ENCODE data around the gene SLC26A1.

The SLC26A1 gene

GRCh38 chr4:1035510-1035909, 42.3 kb upstream of the SLC26A1 start:
- Histone ChIP-seq H3K4me1 (ENCODE audit: insufficient read depth, low read length, severe bottlenecking) (no peaks in the 10 kb centered on the region), H3K27me3 (ENCODE audit: insufficient read depth, low read length) (no peaks in the 10 kb centered on the region), H3K9me2 (ENCODE audit: low read depth, low read length) (no peaks in the 10 kb centered on the region), H3K9ac (ENCODE audit: low read length) (no peak overlapping the region), H3F3A (ENCODE audit: insufficient read depth, low read length) (no peaks in the 10 kb centered on the region), H3K27ac (ENCODE audit: low read depth, low read length, poor library complexity, severe bottlenecking) (no peak overlapping the region), H3K4me2 (ENCODE audit: low read length) (no peak overlapping the region), H3K4me3 (ENCODE audit: low read depth, low read length, poor library complexity, severe bottlenecking) (no peak overlapping the region), H3K36me3 (ENCODE audit: insufficient read depth, low read length) (no peaks in the 10 kb centered on the region), H4K20me1 (ENCODE audit: insufficient read depth, low read length) (no peaks in the 10 kb centered on the region), H3K9me3 (ENCODE audit: low read length) (no peaks in the 10 kb centered on the region), H2AFZ (ENCODE audit: low read length) (no peak overlapping the region), H3K79me2 (ENCODE audit: insufficient read depth, low read length) (no peaks in the 10 kb centered on the region)
- TF ChIP-seq EZH2 (IDR thresholded peaks at IDR 0.05; ENCODE audit: borderline replicate concordance, low read length), result no peak
- TF ChIP-seq, protein P1, sequence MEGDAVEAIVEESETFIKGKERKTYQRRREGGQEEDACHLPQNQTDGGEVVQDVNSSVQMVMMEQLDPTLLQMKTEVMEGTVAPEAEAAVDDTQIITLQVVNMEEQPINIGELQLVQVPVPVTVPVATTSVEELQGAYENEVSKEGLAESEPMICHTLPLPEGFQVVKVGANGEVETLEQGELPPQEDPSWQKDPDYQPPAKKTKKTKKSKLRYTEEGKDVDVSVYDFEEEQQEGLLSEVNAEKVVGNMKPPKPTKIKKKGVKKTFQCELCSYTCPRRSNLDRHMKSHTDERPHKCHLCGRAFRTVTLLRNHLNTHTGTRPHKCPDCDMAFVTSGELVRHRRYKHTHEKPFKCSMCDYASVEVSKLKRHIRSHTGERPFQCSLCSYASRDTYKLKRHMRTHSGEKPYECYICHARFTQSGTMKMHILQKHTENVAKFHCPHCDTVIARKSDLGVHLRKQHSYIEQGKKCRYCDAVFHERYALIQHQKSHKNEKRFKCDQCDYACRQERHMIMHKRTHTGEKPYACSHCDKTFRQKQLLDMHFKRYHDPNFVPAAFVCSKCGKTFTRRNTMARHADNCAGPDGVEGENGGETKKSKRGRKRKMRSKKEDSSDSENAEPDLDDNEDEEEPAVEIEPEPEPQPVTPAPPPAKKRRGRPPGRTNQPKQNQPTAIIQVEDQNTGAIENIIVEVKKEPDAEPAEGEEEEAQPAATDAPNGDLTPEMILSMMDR (IDR thresholded peaks at IDR 0.05; ENCODE audit: low read length), result no peak

GRCh38 chr4:1033840-1034551, 40.8 kb upstream of the SLC26A1 start:
- no peaks in the 10 kb centered on the region for H3K79me2 ChIP-seq (ENCODE audit: insufficient read depth, low read length)
- H3K36me3 ChIP-seq (ENCODE audit: insufficient read depth, low read length), result no peaks in the 10 kb centered on the region
- no peak overlapping the region for H3K9ac ChIP-seq (ENCODE audit: low read length)
- H3K4me1 ChIP-seq (ENCODE audit: insufficient read depth, low read length, severe bottlenecking), result no peaks in the 10 kb centered on the region
- no peak overlapping the region for H3K27ac ChIP-seq (ENCODE audit: low read depth, low read length, poor library complexity, severe bottlenecking)
- no peaks in the 10 kb centered on the region for H3F3A ChIP-seq (ENCODE audit: insufficient read depth, low read length)
- no peak overlapping the region for H3K4me2 ChIP-seq (ENCODE audit: low read length)
- no peaks in the 10 kb centered on the region for H4K20me1 ChIP-seq (ENCODE audit: insufficient read depth, low read length)
- H3K27me3 ChIP-seq (ENCODE audit: insufficient read depth, low read length), result no peaks in the 10 kb centered on the region
- no peaks in the 10 kb centered on the region for H3K9me2 ChIP-seq (ENCODE audit: low read depth, low read length)
- H3K4me3 ChIP-seq (ENCODE audit: low read depth, low read length, poor library complexity, severe bottlenecking), result no peak overlapping the region
- no peak for TF ChIP-seq EZH2 (IDR thresholded peaks at IDR 0.05; ENCODE audit: borderline replicate concordance, low read length)
- TF ChIP-seq, protein P1 (IDR thresholded peaks at IDR 0.05; ENCODE audit: low read length), result no peak
- no peak overlapping the region for H2AFZ ChIP-seq (ENCODE audit: low read length)
- H3K9me3 ChIP-seq (ENCODE audit: low read length), result no peaks in the 10 kb centered on the region

DNA sequence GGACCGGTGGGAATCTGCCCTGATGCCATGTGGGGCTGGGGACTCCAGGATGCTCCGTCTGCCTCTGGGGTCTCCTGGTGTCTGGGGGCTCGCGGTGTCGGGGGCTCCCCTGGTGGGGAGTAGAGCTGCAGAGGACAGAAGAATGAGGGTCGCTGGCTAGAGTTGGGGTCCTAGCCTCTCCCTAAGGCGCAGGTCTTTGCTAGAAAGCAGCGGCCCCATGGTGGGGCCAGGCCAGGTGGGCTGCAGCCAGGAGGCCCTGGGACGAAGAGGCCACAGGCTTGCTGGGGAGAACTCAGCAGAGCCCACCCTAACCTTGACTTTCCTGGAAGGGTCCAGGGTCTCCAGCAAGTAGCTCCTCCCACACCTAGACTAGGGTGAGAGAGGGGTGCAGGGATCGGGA, 39.7 kb upstream of the SLC26A1 start:
- H3K9ac ChIP-seq (ENCODE audit: low read length), result no peak overlapping the region
- H3K27me3 ChIP-seq (ENCODE audit: insufficient read depth, low read length), result no peaks in the 10 kb centered on the region
- H3K4me1 ChIP-seq (ENCODE audit: insufficient read depth, low read length, severe bottlenecking), result no peaks in the 10 kb centered on the region
- no peaks in the 10 kb centered on the region for H3K36me3 ChIP-seq (ENCODE audit: insufficient read depth, low read length)
- no peaks in the 10 kb centered on the region for H3K9me2 ChIP-seq (ENCODE audit: low read depth, low read length)
- H3K4me3 ChIP-seq (ENCODE audit: low read depth, low read length, poor library complexity, severe bottlenecking), result no peak overlapping the region
- no peak overlapping the region for H2AFZ ChIP-seq (ENCODE audit: low read length)
- no peak overlapping the region for H3K27ac ChIP-seq (ENCODE audit: low read depth, low read length, poor library complexity, severe bottlenecking)
- no peaks in the 10 kb centered on the region for H3K9me3 ChIP-seq (ENCODE audit: low read length)
- H3K79me2 ChIP-seq (ENCODE audit: insufficient read depth, low read length), result no peaks in the 10 kb centered on the region
- H3F3A ChIP-seq (ENCODE audit: insufficient read depth, low read length), result no peaks in the 10 kb centered on the region
- no peaks in the 10 kb centered on the region for H4K20me1 ChIP-seq (ENCODE audit: insufficient read depth, low read length)
- TF ChIP-seq, protein P1 (IDR thresholded peaks at IDR 0.05; ENCODE audit: low read length), result no peak
- no peak for TF ChIP-seq EZH2 (IDR thresholded peaks at IDR 0.05; ENCODE audit: borderline replicate concordance, low read length)
- H3K4me2 ChIP-seq (ENCODE audit: low read length), result no peak overlapping the region
